Osteoblast (primary cell): Measurements from ENCODE around the gene SMAD4. TPM values are rescaled to one million over a fixed set of nuclear protein-coding genes. Genes with fewer than 3 reads are reported as not detected.
A peak's percentile ranks its signal among the peaks of the same experiment; 100 is the strongest.

Experiments used
- DNase-seq: peaks from one replicate; pipeline ENCODE4 v3.0.0; 2011; ENCODE audit warnings: low spot score, mixed read lengths; ENCODE audit not compliant: insufficient read length; ENCODE audit errors: missing footprints
- H2AFZ ChIP-seq: 2 replicates; pipeline ENCODE4 v1.6.0; 2011; ENCODE audit warnings: mild to moderate bottlenecking, low read length
- H3K27ac ChIP-seq: 2 replicates; pipeline ENCODE4 v1.5.1; 2011; ENCODE audit warnings: mild to moderate bottlenecking, low read depth, low read length, moderate library complexity
- H3K27me3 ChIP-seq: 2 replicates; pipeline ENCODE4 v1.6.0; 2012; ENCODE audit warnings: mild to moderate bottlenecking, control low read depth, inconsistent platforms, low read length, moderate library complexity; ENCODE audit not compliant: insufficient read depth
- H3K36me3 ChIP-seq: 2 replicates; pipeline ENCODE4 v1.5.1; 2011; ENCODE audit warnings: mild to moderate bottlenecking, low read length, control low read depth, moderate library complexity; ENCODE audit not compliant: insufficient read depth
- H3K4me1 ChIP-seq: 2 replicates; pipeline ENCODE4 v1.5.1; 2011; ENCODE audit warnings: mild to moderate bottlenecking, low read length, control low read depth, moderate library complexity; ENCODE audit not compliant: insufficient read depth
- H3K4me2 ChIP-seq: 2 replicates; pipeline ENCODE4 v1.6.0; 2011; ENCODE audit warnings: mild to moderate bottlenecking, low read length; ENCODE audit not compliant: insufficient read depth
- H3K4me3 ChIP-seq: fragments of 200-600 bp; sonication (generic); 3 replicates; pipeline ENCODE4 v1.5.1; 2012; ENCODE audit warnings: mild to moderate bottlenecking, low read length, inconsistent platforms; ENCODE audit not compliant: insufficient read depth
- H3K79me2 ChIP-seq: 2 replicates; pipeline ENCODE4 v1.6.0; 2012; ENCODE audit warnings: mild to moderate bottlenecking, low read length, control low read depth, inconsistent platforms; ENCODE audit not compliant: insufficient read depth
- H3K9me3 ChIP-seq: 2 replicates; pipeline ENCODE4 v1.5.1; 2011; ENCODE audit warnings: low read depth, low read length, control low read depth
- H4K20me1 ChIP-seq: 2 replicates; pipeline ENCODE4 v1.6.0; 2012; ENCODE audit warnings: mild to moderate bottlenecking, low read length, control low read depth; ENCODE audit not compliant: insufficient read depth
- total RNA-seq: library from RNA; depleted of rRNA; stranded (reverse); fragments of >200 nt; gene quantifications from 2 replicates; pipeline ENCODE4 v1.2.3, GENCODE V29; 2012
- TF ChIP-seq, protein P1 (sequence below): IDR thresholded peaks from 2 replicates; pipeline ENCODE4 v1.5.1; 2011; ENCODE audit warnings: mild to moderate bottlenecking, low read depth, low read length, moderate library complexity; ENCODE audit errors: extremely low read depth

SMAD4 gene
- 121 and 128 TPM in 2 replicates for total RNA-seq

DNA sequence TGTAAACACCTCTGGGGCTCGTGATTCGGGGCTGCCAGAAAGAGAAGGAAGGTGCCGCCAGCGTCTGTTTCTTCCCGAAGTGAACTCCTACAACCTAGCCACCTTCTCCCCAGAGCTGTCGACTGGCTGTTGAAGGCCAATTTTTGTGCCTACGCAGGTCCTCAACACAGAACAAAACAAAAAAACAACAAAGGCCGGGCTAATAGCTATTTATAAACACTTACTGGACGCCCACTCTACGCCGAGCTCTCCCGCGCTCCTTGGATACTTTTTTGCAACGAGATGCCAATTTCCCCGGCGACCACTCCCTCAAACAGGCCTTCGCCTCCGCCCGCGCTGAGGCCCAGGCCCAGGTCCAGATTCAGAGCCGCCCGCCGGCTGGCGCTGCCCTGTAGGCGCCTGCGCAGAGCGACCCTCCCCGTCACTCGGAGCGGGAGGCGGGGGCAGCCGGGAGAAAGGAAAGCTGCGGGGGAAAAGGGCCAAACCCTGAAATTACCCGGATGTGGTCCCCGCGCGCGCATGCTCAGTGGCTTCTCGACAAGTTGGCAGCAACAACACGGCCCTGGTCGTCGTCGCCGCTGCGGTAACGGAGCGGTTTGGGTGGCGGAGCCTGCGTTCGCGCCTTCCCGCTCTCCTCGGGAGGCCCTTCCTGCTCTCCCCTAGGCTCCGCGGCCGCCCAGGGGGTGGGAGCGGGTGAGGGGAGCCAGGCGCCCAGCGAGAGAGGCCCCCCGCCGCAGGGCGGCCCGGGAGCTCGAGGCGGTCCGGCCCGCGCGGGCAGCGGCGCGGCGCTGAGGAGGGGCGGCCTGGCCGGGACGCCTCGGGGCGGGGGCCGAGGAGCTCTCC lies at the start of gene SMAD4:
TSS of gene SMAD4 (plus strand) at position 520 of the 843 bp plus-strand sequence. CDS start 16,834 bp downstream, outside the sequence.
- H3K36me3 ChIP-seq: peaks cover 4% of the 10 kb centered on the region
- H3K79me2 ChIP-seq: peaks cover 70% of the 10 kb centered on the region
- H3K27ac ChIP-seq: peak within 1 kb of the TSS; percentile 97
- no peaks in the 10 kb centered on the region for H3K27me3 ChIP-seq
- H3K4me1 ChIP-seq: peaks cover 31% of the 10 kb centered on the region
- H3K9me3 ChIP-seq: no peaks in the 10 kb centered on the region
- H3K4me2 ChIP-seq: peak within 1 kb of the TSS; percentile 96
- DNase-seq: peak; percentile 98
- TF ChIP-seq, protein P1, sequence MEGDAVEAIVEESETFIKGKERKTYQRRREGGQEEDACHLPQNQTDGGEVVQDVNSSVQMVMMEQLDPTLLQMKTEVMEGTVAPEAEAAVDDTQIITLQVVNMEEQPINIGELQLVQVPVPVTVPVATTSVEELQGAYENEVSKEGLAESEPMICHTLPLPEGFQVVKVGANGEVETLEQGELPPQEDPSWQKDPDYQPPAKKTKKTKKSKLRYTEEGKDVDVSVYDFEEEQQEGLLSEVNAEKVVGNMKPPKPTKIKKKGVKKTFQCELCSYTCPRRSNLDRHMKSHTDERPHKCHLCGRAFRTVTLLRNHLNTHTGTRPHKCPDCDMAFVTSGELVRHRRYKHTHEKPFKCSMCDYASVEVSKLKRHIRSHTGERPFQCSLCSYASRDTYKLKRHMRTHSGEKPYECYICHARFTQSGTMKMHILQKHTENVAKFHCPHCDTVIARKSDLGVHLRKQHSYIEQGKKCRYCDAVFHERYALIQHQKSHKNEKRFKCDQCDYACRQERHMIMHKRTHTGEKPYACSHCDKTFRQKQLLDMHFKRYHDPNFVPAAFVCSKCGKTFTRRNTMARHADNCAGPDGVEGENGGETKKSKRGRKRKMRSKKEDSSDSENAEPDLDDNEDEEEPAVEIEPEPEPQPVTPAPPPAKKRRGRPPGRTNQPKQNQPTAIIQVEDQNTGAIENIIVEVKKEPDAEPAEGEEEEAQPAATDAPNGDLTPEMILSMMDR: no peak
- peak within 1 kb of the TSS; percentile 95 for H2AFZ ChIP-seq
- H3K4me3 ChIP-seq: peak within 1 kb of the TSS; percentile 91
- H4K20me1 ChIP-seq: peaks cover 37% of the 10 kb centered on the region

DNA sequence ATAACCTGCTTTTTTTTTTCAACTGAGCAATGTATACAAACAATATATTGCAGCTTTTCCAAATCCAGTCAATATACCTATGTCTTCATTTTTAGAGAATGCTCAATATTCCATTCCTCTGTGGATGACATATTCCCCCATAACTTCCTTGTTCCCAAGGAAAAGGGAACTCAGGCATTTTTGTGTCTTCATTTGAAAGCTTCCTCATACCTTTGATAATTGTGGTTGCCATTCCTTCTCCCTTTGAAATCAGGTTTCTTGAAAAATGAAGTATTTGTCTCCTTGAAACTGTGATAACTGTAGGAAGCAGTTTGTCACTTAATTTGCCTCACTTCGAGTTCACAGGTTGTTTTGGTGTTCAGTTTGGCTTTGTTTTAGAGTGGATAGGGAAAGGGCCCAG lies 48.6 kb upstream of the SMAD4 start:
- no peak overlapping the region for H3K4me2 ChIP-seq

DNA sequence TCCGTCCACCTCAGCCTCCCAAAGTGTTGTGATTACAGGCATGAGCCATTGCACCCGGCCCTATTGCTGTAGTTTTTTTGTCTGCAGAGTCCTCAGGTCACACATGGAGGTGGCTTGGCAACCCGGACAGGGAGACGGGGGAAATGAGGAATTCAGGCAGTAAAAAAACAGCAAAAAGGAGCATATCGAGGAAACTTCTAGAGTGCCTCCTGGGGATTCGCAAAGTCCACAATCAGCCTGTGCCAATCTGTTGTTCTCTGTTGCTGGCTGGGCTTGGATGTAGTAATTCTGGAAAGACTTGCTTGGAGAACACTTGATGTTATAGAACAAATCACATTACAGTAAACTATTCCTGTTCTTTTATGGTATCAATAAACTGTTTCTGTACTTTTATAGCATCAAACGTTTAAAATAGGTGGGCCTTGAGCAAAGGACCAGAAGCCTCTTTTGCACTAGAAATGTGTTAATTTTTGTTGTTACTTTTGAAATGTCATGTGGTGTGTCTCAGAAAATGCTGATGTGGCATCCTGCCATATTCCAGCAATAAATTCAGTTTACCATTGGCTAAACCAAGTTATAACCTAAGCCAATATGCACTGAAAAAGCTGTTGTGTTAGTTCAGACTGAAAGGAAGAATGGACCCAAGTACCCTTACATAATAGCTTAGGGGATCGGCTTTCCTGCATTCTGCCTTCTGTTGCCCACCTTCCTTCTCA lies 47.8 kb upstream of the SMAD4 start:
- H3K4me2 ChIP-seq: no peak overlapping the region
- H3K27me3 ChIP-seq: no peaks in the 10 kb centered on the region
- H3K36me3 ChIP-seq: peaks cover 13% of the 10 kb centered on the region
- H3K79me2 ChIP-seq: peaks cover 6% of the 10 kb centered on the region
- no peak overlapping the region for H3K27ac ChIP-seq
- H3K9me3 ChIP-seq: no peaks in the 10 kb centered on the region
- no peak overlapping the region for H3K4me3 ChIP-seq
- no peaks in the 10 kb centered on the region for H4K20me1 ChIP-seq
- H3K4me1 ChIP-seq: peaks cover 11% of the 10 kb centered on the region
- TF ChIP-seq, protein P1: no peak
- no peak for DNase-seq
- no peak overlapping the region for H2AFZ ChIP-seq

More for the DNA sequence above, 48.6 kb upstream of the SMAD4 start:
- peaks cover 3% of the 10 kb centered on the region for H3K4me1 ChIP-seq
- DNase-seq: no peak
- TF ChIP-seq, protein P1: no peak
- peaks cover 21% of the 10 kb centered on the region for H3K36me3 ChIP-seq
- H4K20me1 ChIP-seq: no peaks in the 10 kb centered on the region
- peak overlapping the region; percentile 24 for H2AFZ ChIP-seq
- no peaks in the 10 kb centered on the region for H3K9me3 ChIP-seq
- H3K27me3 ChIP-seq: no peaks in the 10 kb centered on the region
- H3K79me2 ChIP-seq: peaks cover 6% of the 10 kb centered on the region
- no peak overlapping the region for H3K27ac ChIP-seq
- H3K4me3 ChIP-seq: no peak overlapping the region

DNA sequence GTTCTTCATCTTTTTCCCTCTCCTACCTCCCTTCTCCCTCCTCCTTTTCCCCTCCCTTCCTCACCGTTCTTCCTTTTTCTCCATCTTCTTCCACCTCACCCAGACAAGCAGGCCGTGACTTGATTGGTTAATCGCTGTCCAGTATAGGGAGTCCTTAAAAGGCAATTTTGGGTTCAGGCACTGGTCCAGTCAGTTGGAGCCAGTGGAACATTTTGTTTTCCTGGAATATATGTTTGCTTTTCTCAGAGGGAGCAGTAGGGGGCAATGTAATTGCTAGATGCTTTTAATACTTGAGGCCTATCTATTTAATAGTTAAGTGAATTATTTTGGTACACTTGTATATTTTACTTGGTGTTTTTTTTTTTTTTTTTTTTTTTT lies 47.2 kb upstream of the SMAD4 start:
- Histone ChIP-seq H3K4me3 (no peak overlapping the region), H3K4me1 (peaks cover 13% of the 10 kb centered on the region), H3K79me2 (peaks cover 6% of the 10 kb centered on the region), H2AFZ (no peak overlapping the region), H3K27ac (no peak overlapping the region), H3K27me3 (no peaks in the 10 kb centered on the region), H3K9me3 (no peaks in the 10 kb centered on the region), H3K36me3 (peaks cover 8% of the 10 kb centered on the region), H3K4me2 (no peak overlapping the region), H4K20me1 (no peaks in the 10 kb centered on the region)
- no peak for DNase-seq
- TF ChIP-seq, protein P1: peak; percentile 36
